ENCODE results near the gene PLXNA2. TPM values are rescaled to one million over a fixed set of nuclear protein-coding genes. Genes with fewer than 3 reads are reported as not detected.
A peak's percentile ranks its signal among the peaks of the same experiment; 100 is the strongest.

The PLXNA2 gene
- total RNA-seq, 4 donors from 2014 or later = 26.9 to 54.0 (median 46.1) TPM

DNA sequence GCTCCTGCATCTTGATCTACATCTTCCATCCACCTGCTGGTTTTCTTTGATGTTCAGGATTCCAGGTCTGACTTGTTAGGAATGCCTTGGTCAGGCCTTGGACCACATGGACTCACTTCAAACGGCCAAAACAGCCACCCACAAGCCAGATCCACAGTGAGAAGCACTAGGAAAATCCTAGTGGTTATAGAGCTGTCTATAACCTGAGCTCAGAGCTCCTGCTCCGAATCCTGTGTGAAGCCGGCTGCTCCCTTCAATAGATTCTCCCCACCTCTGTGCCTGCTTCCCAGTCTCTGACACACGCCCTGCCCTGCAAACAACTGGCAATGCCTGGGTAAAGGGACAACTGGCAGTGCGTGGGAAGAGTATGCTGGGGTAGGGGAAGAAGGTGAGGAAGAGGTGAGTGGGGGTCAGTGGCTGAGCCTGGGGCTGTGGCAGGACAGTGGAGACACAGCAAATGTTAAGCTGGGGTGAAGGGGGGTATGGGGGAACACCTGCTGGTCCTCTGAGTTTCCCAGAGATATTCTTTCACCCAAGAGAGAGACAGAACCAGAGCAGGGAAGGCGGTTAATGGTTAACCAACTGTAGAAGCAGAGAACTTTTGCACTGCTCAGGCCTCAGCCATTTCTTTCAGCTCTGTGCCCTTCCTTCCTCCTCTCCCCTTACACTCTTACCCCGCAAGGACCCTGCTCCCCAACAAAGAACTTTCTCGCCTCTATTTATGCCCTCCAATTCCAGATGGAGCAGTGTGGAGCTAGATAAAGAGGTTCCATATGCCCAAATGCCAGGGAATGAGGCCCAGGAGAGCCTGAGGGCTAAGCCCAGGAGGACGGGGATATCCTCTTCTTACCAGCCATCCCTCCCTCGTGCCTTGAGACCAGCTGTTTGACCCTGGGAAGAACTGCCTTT, 4.5 kb downstream of the PLXNA2 start:
- peak overlapping the region in 3 of 4 donors; percentile 2 to 90 (median 88) for H3K4me3 ChIP-seq
- peaks cover 0 to 13% (median 0%) of the 10 kb centered on the region in 3 donors for H3K36me3 ChIP-seq
- DNase-seq = no peak
- intact Hi-C loops (cut with DNase I) = loop anchor here (10.0 kb wide), 1 partner anchor 115 kb away; no protein-coding TSS in a partner anchor
- WGBS, 2 donors = 56 to 73% methylated on average over 7 to 8 of the region's 10 CpGs
- peaks cover 53 to 91% (median 74%) of the 10 kb centered on the region in 3 donors for H3K4me1 ChIP-seq
- H3K27me3 ChIP-seq = peaks cover 0 to 8% (median 0%) of the 10 kb centered on the region in 4 donors
- no peaks in the 10 kb centered on the region for H3K9me3 ChIP-seq
- H3K27ac ChIP-seq = peak overlapping the region; percentile 41 to 72 (median 56)
- no peak for TF ChIP-seq POLR2A (IDR thresholded peaks at IDR 0.05)
- TF ChIP-seq, protein P1, sequence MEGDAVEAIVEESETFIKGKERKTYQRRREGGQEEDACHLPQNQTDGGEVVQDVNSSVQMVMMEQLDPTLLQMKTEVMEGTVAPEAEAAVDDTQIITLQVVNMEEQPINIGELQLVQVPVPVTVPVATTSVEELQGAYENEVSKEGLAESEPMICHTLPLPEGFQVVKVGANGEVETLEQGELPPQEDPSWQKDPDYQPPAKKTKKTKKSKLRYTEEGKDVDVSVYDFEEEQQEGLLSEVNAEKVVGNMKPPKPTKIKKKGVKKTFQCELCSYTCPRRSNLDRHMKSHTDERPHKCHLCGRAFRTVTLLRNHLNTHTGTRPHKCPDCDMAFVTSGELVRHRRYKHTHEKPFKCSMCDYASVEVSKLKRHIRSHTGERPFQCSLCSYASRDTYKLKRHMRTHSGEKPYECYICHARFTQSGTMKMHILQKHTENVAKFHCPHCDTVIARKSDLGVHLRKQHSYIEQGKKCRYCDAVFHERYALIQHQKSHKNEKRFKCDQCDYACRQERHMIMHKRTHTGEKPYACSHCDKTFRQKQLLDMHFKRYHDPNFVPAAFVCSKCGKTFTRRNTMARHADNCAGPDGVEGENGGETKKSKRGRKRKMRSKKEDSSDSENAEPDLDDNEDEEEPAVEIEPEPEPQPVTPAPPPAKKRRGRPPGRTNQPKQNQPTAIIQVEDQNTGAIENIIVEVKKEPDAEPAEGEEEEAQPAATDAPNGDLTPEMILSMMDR (IDR thresholded peaks at IDR 0.05) = no peak

DNA sequence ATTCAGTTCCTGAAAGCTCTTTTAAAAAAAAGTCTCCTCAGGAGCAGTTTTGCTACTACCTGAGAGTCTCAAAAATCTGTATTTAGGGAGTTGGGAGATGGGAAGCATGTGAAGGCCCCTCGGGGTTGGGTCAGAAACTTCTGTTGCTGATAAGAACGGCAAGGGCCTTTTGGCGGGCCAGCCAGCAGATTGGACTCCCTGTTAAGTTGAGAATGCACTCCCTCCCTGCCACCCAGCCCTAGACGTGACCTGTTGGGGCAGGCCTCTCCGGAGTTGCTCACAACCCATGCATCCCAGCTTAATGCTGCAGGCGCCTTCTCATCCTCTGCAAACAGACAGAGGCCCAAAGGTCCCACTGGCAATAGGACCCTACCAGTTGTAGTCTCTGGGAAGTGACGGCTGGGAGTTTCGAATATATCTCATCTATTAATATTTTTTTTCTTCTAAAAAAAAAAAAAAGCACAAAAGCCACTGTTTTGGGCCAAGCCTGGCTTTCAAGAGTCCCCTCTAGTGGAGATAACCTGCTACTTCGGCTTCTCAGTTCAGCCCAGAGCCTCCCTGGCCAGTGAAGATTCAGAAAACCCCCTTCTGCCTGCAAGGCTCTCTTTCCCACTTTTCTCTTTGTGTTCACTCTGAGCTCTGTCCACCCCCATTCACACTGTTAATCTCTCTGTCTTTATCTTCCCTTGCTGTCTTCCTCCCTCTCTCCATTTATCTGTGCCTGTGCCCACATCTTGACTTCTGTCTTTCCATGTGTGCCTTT, 5.3 kb downstream of the PLXNA2 start:
- Histone ChIP-seq H3K4me3 (peak overlapping the region in 3 of 4 donors; percentile 2 to 90 (median 8)), H3K27me3 (peaks cover 0 to 8% (median 0%) of the 10 kb centered on the region in 4 donors), H3K27ac (peak overlapping the region; percentile 41 to 72 (median 56)), H3K9me3 (no peaks in the 10 kb centered on the region), H3K36me3 (peaks cover 0 to 17% (median 0%) of the 10 kb centered on the region in 3 donors), H3K4me1 (peaks cover 49 to 95% (median 78%) of the 10 kb centered on the region in 3 donors)
- 37 to 38% methylated on average over 8 to 9 of the region's 9 CpGs for WGBS, 2 donors
- intact Hi-C loops (cut with DNase I) = no loop called here
- no peak for TF ChIP-seq POLR2A (IDR thresholded peaks at IDR 0.05)
- TF ChIP-seq, protein P1 (IDR thresholded peaks at IDR 0.05) = peak; percentile 33 to 84 (median 62)
- DNase-seq = no peak

DNA sequence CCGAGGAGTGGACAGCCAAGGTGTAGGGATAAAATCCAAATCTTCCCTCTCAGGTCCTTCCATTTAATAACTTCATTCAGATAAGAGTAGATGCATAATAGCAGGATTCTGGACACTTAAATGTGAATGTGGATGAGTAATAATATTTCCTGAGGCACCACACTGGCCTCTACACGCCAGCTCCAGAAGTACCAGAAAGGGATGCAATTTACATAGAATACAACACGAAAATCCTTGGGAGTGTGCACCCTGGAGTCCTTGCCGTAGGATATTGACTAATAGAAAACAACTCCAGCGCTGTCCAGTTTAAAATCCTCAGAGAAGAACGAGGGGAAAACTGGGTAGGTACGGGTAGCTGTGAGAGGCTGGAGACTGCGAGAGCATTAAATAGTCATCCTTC, 6.9 kb downstream of the PLXNA2 start:
- H3K4me1 ChIP-seq = peaks cover 49 to 100% (median 85%) of the 10 kb centered on the region in 3 donors
- H3K36me3 ChIP-seq = peaks cover 0 to 17% (median 0%) of the 10 kb centered on the region in 3 donors
- H3K9me3 ChIP-seq = no peaks in the 10 kb centered on the region
- peak overlapping the region in 3 of 4 donors; percentile 42 to 68 (median 66) for H3K27ac ChIP-seq
- TF ChIP-seq, protein P1 (IDR thresholded peaks at IDR 0.05) = peak in 1 of 6 experiments; percentile 13
- no peak for TF ChIP-seq POLR2A (IDR thresholded peaks at IDR 0.05)
- intact Hi-C loops (cut with DNase I) = no loop called here
- 28 to 44% methylated on average over 8 of the region's 8 CpGs for WGBS, 2 donors
- no peak overlapping the region for H3K4me3 ChIP-seq
- no peak for DNase-seq
- no peaks in the 10 kb centered on the region for H3K27me3 ChIP-seq

DNA sequence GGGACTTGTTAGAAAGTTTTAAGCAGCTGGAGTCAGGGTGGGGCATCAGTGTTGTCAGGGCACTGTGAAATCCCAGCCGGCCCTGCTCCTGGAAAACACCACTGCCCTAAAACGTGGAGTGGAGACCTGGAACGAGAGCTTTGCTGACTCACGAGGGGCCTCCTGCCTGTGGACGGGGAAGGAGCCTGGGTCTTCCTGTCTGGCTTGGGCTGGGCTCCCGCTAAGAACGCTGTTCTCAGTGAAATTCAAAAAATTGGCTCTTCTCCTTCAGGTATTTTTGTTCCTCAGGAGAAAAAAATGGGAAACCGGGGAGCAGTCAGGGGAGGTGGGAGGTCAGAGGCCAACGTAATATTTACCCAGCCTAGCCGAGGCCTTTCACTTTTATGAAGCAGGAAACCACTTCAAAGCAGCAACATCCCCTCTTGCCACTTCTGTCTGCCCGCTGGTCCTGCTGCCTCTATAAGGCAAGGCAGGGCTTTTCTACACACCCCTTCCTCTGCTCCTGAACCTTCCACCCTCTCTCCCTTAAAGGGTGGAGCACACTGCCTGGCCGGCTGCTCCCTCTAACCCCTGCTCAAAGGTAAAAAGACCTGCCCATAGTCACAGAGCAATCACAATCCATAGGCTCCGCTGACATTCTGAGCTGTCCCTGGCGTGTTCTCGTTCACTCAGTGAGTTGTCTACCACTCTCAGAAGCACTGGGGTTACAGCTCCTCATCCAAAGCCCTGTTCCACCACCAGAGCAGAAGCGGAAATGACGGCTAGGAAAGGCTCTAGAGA, 8.0 kb downstream of the PLXNA2 start:
- H3K36me3 ChIP-seq = peaks cover 0 to 17% (median 0%) of the 10 kb centered on the region in 3 donors
- H3K27ac ChIP-seq = peak overlapping the region; percentile 51 to 74 (median 62)
- intact Hi-C loops (cut with DNase I) = no loop called here
- no peaks in the 10 kb centered on the region for H3K9me3 ChIP-seq
- 32 to 52% methylated on average over 13 to 14 of the region's 17 CpGs for WGBS, 2 donors
- peaks cover 48 to 100% (median 85%) of the 10 kb centered on the region in 3 donors for H3K4me1 ChIP-seq
- TF ChIP-seq POLR2A (IDR thresholded peaks at IDR 0.05) = no peak
- TF ChIP-seq, protein P1 (IDR thresholded peaks at IDR 0.05) = no peak
- peak overlapping the region in 1 of 4 donors; percentile 39 for H3K4me3 ChIP-seq
- no peaks in the 10 kb centered on the region for H3K27me3 ChIP-seq
- no peak for DNase-seq

Data from esophagus squamous epithelium (tissue), 5 donors.